KMS-11 (cell line): ENCODE data around the gene CLOCK.

Source experiments
- H2AFZ ChIP-seq: fragments of 200-600 bp; sonication (generic); 2 replicates; pipeline ENCODE4 v1.6.1; 2016; ENCODE audit warnings: antibody characterized with exemption, mixed run types, low read depth
- H3K27ac ChIP-seq: fragments of 200-600 bp; sonication (generic); 2 replicates; pipeline ENCODE4 v1.6.1; 2016; ENCODE audit warnings: mild to moderate bottlenecking, mixed run types
- H3K27me3 ChIP-seq: fragments of 200-600 bp; sonication (generic); 2 replicates; pipeline ENCODE4 v1.6.1; 2017; ENCODE audit warnings: mild to moderate bottlenecking, low read depth, mixed run types, moderate library complexity; ENCODE audit not compliant: insufficient read depth
- H3K36me3 ChIP-seq: fragments of 200-600 bp; sonication (generic); 2 replicates; pipeline ENCODE4 v1.6.1; 2017; ENCODE audit warnings: mild to moderate bottlenecking, mixed run types; ENCODE audit not compliant: insufficient read depth
- H3K4me1 ChIP-seq: fragments of 200-600 bp; sonication (generic); 2 replicates; pipeline ENCODE4 v1.6.1; 2016; ENCODE audit warnings: mild to moderate bottlenecking, low read depth, mixed run types; ENCODE audit not compliant: poor library complexity, severe bottlenecking
- H3K4me2 ChIP-seq: fragments of 200-600 bp; sonication (generic); 2 replicates; pipeline ENCODE4 v1.7.0; 2016; ENCODE audit warnings: mild to moderate bottlenecking, mixed run types
- H3K4me3 ChIP-seq: fragments of 200-600 bp; sonication (generic); IDR thresholded peaks from 2 replicates; pipeline ENCODE4 v1.6.1; 2017; ENCODE audit warnings: low read depth, low read length, mixed read lengths; ENCODE audit not compliant: insufficient read depth
- H3K79me2 ChIP-seq: fragments of 200-600 bp; sonication (generic); 2 replicates; pipeline ENCODE4 v1.6.1; 2016; ENCODE audit warnings: low read depth, mixed run types; ENCODE audit not compliant: insufficient read depth
- H3K9ac ChIP-seq: fragments of 200-600 bp; sonication (generic); 2 replicates; pipeline ENCODE4 v1.6.1; 2016; ENCODE audit warnings: mild to moderate bottlenecking, mixed run types
- H4K20me1 ChIP-seq: fragments of 200-600 bp; sonication (generic); 2 replicates; pipeline ENCODE4 v1.6.1; 2016; ENCODE audit warnings: mild to moderate bottlenecking, mixed run types; ENCODE audit not compliant: insufficient read depth
- CTCF ChIP-seq: fragments of 200-600 bp; sonication (generic); conservative IDR thresholded peaks from 2 replicates; pipeline ENCODE4 v1.6.1; 2017; ENCODE audit warnings: low read depth, mild to moderate bottlenecking, antibody characterized with exemption, low read length, moderate library complexity, mixed read lengths

The CLOCK gene

GRCh38 chr4:55517526-55518229 lies 29.0 kb downstream of the CLOCK start:
- Histone ChIP-seq H3K9ac (no peak overlapping the region; the same call in 1 of the 2 replicates), H3K27ac (peak overlapping the region; percentile 56), H3K27me3 (no peaks in the 10 kb centered on the region), H3K4me1 (peaks cover 22% of the 10 kb centered on the region), H4K20me1 (no peaks in the 10 kb centered on the region; the same call in 1 of the 2 replicates), H3K79me2 (peaks cover 24% of the 10 kb centered on the region), H3K36me3 (no peaks in the 10 kb centered on the region), H2AFZ (no peak overlapping the region), H3K4me2 (peak overlapping the region; percentile 21; the same call in 1 of the 2 replicates), H3K4me3 (no peak overlapping the region)
- no peak for TF ChIP-seq CTCF

GRCh38 chr4:55512922-55513571 lies 33.7 kb downstream of the CLOCK start:
- Histone ChIP-seq H3K4me2 (no peak overlapping the region), H2AFZ (no peak overlapping the region), H3K4me1 (peaks cover 20% of the 10 kb centered on the region), H3K4me3 (no peak overlapping the region), H3K36me3 (no peaks in the 10 kb centered on the region), H4K20me1 (no peaks in the 10 kb centered on the region; the same call in 1 of the 2 replicates), H3K79me2 (no peaks in the 10 kb centered on the region; the same call in 1 of the 2 replicates), H3K27ac (no peak overlapping the region), H3K27me3 (no peaks in the 10 kb centered on the region), H3K9ac (no peak overlapping the region)
- TF ChIP-seq CTCF = no peak

GRCh38 chr4:55512077-55512476 lies 34.6 kb downstream of the CLOCK start:
- no peak overlapping the region for H3K27ac ChIP-seq
- no peaks in the 10 kb centered on the region for H3K79me2 ChIP-seq
- H4K20me1 ChIP-seq = no peaks in the 10 kb centered on the region; the same call in 1 of the 2 replicates
- no peak overlapping the region for H2AFZ ChIP-seq
- no peak for TF ChIP-seq CTCF
- no peak overlapping the region for H3K9ac ChIP-seq
- H3K4me3 ChIP-seq = no peak overlapping the region
- no peaks in the 10 kb centered on the region for H3K36me3 ChIP-seq
- H3K4me2 ChIP-seq = no peak overlapping the region
- H3K27me3 ChIP-seq = no peaks in the 10 kb centered on the region
- H3K4me1 ChIP-seq = peaks cover 13% of the 10 kb centered on the region

GRCh38 chr4:55510685-55511084 lies 36.0 kb downstream of the CLOCK start:
- Histone ChIP-seq H3K79me2 (no peaks in the 10 kb centered on the region), H3K9ac (no peak overlapping the region), H3K4me2 (no peak overlapping the region), H3K4me1 (peaks cover 5% of the 10 kb centered on the region), H3K36me3 (no peaks in the 10 kb centered on the region), H3K27ac (no peak overlapping the region), H2AFZ (no peak overlapping the region), H3K27me3 (no peaks in the 10 kb centered on the region), H3K4me3 (no peak overlapping the region), H4K20me1 (no peaks in the 10 kb centered on the region; the same call in 1 of the 2 replicates)
- no peak for TF ChIP-seq CTCF
